Mesenteric fat pad (tissue), 1 donor: ENCODE measurements around the gene EIF2S1. TPM values are rescaled to one million over a fixed set of nuclear protein-coding genes. Genes with fewer than 3 reads are reported as not detected.
"Not testable (repeated sequence)": the region's sequence is repeated elsewhere in the genome, so short reads cannot be mapped to it uniquely, and the experiment has no call there.

ENCODE experiments used
- DNase-seq: peaks from one replicate; pipeline ENCODE4 v3.0.0-alpha.2; 2020; ENCODE audit warnings: low spot score
- total RNA-seq: library from RNA; stranded (reverse); fragmentation: NEBNext Ultra II Directional; extraction: Animal tissue kit (Norgen Biotek cat#: 25700); gene quantifications from one replicate; pipeline ENCODE4 v1.2.1, GENCODE V29; 2021
- donor health status: DM: yes; HTN: yes; CAD: no.

Gene EIF2S1
- total RNA-seq, 1 donor from 2014 or later = 91.2 TPM

DNA sequence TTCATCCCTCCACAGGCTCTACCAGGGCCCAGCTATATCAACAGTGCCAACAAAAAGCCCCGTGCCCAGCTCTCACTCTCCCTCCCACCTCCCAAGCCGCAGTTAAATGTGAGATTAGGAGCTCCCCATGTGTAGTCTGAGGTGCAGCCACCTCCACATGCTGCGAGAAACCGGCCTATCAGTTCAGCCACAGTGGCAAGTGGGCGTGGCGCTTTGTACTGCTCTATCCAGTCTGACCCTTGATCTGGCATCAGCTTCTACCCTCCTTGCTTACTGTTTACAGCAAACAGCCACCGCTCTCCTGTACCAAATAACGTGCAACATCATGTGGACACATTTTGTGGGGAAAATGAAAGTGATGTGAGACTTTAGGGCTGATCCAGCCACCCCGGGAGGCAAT, 50.2 kb downstream of the EIF2S1 start:
- peak; percentile 67 for DNase-seq

DNA sequence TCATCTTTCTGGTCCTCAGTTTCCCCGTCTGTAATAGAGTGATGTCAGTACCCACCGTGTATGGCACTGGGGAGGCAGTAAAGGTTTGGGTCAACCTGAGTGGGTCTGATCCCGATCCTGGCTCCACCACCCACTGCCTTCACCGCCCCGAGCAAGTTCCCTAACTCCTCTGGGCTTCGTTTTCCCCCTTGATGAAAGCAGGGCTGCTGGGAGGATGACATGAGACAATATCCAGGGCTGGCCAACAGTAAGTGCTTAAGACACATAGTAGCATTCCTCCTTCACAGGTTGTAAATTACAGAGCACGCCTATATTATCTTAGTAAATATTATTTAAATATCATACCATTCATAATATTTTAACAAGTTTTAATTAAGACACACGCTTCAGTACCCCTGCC, 51.2 kb downstream of the EIF2S1 start:
- DNase-seq = no peak

DNA sequence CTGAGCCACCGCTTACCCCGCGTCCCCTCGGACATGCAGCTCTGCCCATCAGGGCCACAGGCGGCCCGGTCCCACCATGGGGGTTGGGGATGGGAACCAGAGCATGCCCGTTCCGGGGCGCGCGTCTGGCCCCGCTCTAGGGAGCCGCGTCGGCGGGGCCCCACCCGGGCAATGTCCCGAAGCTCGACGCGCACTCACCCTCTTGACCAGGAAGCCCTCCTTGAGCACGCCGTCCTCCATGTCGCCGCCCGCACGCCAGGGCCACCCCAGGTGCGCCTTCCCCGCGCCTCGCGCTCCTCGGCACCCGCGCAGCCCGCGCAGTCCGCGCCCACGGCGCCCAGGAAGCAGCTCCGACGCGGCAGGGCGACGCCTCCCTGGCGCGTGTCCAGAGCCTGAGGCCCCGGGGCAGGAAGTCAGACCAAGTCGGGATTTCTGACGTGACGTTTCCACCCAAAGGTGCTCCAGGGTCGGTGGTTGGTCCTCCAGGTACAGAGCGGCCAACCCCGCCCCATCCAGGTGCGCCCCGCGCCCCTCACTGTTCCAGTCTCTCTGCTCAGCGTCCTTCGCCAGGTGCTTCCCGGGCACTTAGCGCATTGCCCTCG, 51.8 kb downstream of the EIF2S1 start, which contains the start of gene PLEK2:
PLEK2 (minus strand) TSS at position 346 of the 602 bp plus-strand sequence; CDS start at position 240, 106 bp downstream.
- DNase-seq = no peak

DNA sequence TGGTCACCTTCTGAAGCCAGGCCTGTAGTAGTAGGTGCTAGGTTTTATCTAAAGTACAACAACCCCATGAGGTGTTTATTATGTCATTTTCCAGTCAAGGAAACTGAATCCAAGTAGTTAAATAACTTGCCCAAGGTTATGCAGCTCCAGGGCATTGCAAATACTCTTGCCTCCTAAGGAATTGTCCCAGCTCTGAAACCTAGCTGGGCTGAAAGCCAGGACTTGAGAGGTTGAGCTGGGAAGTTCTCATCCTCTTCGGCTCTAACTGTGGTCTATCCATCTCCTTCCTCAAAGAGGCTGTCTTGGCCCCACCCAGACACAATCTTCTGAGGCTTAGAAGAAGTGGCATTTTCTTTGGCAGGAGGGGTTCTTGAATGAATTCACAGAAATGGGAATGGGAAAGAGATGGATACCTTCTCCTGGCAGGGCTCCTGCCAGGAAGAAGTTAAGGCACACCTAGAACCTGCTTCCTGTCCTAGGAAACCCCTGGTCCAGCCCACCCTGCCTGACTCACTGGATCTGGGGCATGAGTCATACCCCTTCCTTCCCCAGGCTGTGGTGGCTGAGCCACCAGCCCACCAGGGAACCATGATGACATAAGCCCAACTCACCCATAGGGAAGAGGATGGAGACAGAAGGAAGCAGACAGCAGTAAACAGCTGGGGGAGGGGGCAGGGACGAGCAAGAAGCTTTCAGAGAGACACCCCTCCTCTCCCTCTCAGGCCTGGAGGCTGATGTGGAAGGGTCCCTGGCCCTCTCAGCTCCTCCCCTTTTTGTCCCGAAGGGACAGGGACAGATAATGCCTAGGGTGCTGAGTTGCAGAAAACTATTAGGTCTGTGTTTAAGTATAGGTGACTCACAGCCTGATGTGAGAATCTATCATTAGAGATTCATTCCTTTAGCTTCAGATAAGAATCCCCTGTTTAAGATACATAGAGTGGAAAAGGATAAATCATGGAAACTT, 54.0 kb downstream of the EIF2S1 start:
- DNase-seq = no peak

DNA sequence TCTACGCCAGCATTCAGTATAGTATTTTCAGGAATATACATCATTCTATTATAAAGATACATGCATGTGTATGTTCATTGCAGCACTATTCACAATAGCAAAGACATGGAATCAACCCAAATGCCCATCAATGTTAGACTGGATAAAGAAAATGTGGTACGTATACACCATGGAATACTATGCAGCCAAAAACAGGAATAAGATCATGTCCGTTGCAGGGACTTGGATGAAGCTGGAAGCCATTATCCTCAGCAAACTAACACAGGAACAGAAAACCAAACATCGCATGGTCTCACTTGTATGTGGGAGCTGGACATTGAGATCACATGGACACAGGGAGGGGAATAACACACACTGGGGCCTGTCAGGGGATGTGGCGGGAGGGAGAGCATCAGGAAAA, 55.5 kb downstream of the EIF2S1 start:
- not testable (repeated sequence) for DNase-seq

DNA sequence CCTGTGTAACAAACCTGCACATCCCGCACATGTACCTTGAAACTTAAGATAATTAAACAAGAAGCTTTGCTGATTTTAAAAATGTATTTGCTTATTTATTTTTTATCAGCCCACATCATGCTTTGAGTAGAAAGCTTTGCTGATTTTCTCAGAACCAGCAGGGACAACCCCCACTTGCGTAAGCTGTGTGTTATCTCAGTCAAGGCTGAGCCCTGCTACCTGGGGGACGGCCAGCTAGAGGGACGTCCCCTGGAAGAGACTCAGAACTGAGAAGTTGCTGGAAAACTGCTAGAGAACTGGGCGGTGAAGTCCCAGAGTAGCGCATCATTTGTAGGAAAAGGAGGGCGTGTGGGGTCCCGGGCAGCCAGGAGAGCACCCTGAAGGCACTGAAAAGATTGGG, 56.0 kb downstream of the EIF2S1 start:
- DNase-seq = no peak

DNA sequence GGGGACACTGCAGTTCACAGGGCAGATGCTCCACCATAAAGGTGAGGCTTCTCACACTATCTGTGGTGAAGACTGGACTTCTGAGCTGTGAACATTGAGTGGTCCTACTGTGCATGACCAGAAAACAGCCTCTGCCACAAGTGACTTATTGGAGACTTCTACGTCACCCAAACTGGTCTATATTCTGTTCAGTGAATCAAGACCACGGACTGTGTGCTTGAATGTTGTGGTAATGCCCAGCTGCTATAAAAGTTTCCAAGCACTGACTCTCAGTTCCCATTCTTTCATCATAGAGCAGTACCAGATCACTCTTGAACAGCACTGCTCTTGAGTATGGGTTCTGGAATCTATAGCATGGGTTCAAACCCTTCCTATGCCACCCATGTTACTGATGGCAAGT, 56.7 kb downstream of the EIF2S1 start:
- no peak for DNase-seq

DNA sequence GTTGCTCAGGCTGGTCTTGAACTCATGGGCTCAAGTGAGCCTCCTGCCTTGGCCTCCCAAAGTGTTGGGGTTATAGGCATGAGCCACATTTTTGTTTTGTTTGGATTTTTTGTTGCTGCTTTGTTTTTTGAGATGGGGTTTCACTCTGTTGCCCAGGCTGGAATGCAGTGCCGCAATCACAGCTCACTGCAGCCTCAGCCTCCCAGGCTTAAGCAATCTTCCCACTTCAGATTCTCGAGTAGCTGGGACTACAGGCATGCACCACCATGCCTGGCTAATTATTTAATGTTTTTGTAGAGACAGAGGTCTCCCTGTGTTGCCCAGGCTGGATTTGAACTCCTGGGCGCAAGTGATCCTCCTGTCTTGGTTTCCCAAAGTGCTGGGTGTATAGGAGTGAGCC, 57.5 kb downstream of the EIF2S1 start:
- no peak for DNase-seq

DNA sequence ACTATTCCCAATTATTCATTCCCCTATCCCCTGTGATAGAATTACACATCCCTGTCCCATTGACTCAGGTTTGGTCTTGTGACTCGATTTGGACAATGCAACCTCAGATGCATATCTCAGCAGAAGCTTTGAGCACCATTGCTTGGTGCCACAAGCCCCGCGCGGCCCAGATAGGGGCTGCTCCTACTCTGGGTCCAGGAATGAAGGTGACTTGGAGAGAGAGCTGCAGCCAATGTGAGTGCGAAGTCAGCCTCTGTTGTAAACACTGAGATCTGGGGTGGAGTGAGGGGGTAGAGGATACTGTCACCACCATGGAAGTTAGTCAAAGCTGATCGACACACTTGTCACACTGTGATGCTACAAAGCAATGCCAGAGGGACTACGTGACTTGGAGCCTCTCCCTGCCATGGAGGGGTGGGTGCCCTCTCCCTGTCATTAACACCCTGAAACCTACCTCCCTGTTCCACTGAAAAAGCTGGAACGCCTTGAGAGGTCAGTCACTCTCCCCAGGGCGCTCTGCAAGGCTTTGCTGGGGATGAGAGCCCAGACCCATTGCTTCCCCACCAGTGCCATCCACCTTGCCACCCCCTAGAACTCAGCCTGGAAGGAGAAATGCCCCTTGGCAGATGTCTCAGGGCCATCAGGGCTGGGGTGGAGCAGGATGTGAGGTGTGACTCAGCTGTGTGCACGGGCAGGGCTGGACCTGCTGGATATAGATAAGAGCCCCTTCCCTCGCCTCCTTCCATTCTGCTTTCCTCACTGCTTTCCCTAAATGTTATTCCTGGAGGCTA, 58.5 kb downstream of the EIF2S1 start:
- no peak for DNase-seq

DNA sequence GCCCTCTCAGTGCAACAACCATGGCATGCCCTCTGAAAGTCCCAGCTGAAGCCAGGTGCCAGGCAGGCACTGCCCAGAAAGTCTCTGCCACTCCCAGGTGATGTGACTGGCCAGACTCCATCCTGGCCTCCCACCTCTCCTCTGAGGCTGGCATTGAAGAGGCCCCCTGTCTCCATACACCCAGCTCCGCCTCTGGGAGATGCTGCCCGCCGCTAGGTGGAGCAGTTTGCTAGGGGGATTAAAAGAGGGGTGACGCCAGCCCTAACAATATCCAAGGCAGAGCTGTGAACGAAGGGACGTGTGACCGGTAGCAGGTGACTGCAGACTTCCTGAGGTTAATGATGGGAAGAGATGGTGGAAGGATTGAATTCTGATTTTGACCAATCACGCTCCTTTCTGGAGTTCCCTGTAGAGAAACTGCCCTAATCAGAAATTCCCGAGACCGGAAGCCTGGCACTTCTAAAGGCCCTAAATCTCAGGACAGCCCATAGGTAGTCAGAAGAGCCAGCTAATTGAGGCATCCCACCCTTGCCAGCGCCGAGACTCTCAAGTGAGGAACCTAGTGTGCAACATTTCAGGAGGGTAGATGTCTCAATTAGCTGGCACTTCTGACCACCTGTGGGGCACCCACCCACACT, 60.1 kb downstream of the EIF2S1 start:
- no peak for DNase-seq

DNA sequence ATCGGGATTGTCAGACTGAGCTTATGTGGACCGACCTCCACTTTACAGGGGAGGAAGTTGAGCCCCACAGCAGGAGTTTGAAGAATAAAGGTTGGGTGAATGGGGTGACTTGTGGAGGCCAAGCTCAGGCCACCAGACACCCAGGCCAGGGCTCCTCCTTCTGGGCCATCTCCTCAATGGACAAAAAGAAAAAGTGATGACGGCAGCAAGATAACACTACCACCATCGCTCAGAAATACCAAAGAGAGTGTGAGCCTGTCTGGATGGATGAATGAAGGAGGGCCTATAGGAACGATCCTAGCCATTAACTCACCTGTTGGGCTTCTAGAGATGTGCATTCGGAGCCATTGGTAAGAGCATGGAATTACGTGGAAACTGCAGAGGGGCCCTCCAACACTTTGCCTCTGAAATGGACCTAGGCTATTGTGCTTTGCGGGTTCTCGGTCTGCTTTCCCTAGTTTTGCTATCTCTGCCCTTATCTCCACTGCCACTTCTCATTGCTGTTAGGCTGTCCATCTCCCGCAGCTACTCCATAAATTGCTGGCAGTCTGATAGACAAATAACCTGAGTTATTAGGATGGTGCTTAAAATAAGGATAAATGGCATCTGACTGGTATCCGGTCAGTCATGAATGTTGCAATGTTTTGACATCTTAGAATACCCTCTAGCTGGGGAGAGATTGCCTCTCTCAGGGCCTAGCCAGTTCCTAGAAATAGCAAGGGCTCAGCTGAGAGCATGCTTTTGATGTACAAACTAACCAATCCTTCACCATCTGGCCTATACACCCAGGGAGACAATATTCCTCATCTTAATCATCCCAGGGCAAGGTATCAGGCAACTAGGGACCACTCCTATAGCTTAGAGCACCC, 61.5 kb downstream of the EIF2S1 start:
- no peak for DNase-seq

DNA sequence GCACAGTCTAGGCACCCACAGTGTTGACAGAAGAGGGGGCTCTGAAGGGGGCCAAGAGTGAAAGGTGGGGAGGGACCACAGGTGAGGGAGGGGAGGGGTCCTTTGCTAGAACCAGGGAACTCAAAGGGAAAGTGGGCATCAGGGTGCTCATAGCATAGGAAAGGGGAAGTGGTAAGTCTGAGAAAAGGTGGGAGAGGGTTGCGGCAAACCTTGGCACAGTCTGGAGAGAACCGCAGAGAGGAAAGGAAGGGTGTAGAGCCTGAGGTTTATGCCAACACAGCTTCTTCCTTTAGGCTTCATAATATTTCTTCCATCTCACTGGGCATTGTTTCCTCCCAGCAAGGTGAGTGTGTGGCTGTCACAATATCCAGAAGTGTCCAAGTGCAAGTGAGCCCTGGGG, 63.3 kb downstream of the EIF2S1 start:
- no peak for DNase-seq

DNA sequence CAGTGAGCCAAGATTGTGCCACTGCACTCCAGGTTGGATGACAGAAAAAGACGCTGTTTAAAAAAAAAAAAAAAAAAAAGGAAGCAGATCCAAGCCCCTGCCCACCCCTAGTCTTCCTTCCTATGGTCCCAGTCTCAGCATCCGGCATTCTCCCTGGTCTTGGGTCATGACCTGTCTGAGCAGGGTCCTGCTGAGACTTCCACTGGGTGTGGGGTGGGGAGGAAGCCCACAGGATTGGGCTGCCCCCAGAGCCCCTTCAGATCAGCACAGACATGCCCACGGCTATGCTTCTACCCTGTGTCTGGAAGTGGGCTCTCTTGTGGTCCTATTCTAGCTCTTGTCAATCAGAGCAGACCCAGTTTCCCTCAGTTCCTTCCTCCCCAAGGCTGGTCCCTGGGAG, 64.4 kb downstream of the EIF2S1 start:
- no peak for DNase-seq

DNA sequence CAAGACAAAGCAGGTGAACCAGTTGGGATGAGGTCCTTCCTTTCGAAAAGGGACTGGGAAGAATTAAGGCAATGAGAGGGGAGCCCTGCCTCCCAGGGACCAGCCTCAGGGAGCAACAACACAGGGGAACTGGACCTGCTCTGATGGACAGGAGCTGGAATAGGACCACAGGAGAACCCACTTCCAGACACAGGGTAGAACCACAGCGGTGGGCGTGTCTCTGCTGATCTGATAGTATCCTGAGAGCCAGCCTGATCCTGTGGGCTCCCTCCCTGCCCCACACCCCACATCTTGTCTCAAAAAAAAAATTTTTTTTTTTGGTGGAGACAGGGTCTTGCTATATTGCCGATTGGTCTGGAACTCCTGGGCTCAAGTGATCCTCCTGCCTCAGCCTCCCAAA, 65.5 kb downstream of the EIF2S1 start:
- DNase-seq = no peak

DNA sequence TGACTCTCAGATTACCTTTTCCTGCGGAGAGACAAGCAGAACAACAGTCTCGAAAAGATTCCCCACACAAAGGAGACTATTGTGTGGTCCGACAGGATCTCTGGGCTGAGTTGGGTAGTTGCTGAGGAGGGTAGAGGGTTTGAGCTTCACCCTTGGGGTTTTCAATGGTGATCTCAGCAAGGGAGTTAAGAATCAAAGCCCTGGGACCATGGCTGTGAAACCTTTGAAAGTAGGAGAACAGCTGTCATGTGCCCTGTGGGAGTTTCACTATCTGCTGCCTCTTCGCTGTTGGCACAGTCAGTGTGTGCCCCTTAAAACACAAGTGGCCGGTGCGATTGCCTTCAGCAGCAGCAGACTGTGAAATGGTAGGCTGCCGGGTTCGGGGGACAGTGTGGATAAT, 66.0 kb downstream of the EIF2S1 start:
- DNase-seq = no peak

DNA sequence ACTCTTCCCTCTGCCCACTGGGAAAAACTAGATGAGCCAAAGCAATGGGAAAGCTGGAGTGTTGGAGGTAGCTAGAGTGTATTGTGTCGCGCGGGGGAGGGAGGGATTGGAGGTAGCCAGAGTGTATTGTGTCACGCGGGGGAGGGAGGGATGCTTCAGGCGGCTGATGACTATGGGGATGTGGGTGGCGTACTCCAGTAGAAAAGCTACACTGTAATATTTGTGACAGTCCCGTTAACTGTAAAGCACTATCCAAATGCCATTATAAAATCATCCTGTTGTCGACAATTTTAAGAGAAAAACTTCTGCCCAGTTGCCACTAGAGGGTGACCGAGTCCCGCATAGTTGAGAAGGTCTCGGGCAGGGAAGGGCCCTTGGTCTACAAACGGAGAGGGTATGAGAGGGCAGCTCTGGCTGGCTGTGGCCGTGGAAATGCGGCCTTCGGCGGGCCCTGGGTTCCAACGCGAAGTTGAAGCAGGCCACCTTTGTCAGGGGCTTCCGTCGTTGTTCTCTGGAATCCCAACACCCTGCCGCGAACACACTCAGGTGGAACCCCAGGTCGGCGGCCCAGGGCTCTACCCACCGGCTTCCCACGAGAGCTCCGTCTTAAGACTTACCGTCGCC, 67.0 kb downstream of the EIF2S1 start:
- no peak for DNase-seq

DNA sequence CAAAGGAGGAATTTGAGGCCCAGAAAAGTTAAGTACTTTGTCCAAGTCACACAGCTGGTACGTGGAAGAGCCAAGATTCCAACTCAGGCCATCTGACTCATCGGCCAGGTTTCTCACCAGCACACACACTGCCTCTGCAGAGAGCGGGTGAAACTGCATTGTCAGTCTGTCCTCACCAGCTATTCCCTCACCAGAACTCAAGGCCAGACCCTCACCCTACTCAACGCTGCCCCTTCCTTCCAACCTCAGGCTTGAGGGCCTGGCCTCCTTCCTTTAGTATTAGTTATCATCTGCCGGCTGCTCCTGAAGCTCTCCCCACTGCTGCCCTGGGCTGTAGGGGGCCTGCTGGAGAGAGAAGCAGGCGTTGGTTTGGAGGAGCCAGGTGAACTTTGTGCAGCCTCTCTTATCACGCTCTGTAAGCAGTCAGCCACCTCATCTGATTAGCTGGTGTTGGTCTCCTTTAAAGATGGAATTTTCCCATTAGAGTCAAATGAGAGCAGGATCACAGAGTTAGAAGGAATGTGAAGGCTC, 68.4 kb downstream of the EIF2S1 start:
- DNase-seq = no peak

DNA sequence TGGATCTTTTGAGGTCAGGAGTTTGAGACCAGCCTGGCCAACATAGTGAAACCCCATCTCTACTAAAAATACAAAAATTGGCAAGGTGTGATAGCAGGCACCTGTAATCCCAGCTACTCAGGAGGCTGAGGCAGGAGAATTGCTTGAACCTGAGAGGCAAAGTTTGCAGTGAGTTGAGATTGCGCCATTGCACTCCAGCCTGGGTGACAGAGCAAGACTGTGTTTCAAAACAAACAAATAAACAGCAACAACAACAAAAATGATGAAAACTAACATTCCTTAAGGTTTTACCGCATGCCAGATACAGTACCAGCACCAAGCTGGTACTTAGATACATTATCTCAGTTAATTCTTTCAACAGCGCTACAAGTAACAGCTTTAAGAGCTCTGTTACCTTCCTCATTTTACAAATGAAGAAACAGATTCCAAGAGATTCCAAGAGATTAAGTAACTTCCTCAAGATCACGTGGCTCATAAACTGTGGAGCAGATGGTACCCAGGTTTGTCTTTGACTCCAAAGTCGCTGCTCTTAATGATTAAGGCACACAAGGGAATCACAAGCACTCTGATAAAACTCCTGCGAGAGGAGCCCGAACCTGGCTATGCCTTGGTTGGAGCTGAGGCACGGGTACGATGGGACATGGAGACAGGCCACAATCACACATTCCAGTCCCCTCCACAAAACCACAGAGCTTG, 69.5 kb downstream of the EIF2S1 start:
- no peak for DNase-seq

DNA sequence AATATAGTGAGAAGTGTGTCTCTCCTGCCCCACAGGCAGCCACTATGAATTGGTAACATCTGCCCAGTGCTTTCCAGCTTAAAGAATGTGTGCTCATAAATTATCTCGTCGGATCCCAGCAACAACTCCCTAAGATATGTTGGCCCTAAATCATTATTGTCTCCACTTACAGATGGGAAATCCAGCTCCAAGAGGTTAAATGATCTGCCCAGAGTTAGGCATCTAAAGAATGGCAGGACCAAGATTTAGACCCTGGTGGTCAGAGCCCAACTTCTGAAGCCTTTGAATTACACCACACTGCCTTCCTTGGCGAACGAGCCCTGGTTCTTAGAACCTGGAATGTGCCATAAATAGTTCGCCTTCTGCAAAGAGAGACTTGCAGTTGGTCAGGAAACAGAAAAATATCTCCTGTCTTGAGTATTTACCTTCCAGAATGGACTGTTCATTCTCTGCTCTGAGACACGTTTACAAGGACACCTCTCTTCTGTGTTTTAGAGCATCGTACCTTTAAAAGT, 72.0 kb downstream of the EIF2S1 start:
- DNase-seq = no peak
